Epithelial cell of prostate (primary cell): Measurements from ENCODE around the gene MATN1.

ENCODE experiments used
- DNase-seq: peaks from one replicate; pipeline ENCODE4 v3.0.0-alpha.2; 2011; ENCODE audit warnings: low read depth, low spot score
- H3K27ac ChIP-seq: fragments of 450-650 bp; 2 replicates; pipeline ENCODE4 v1.5.1; 2017; ENCODE audit warnings: mild to moderate bottlenecking

Gene MATN1

GRCh38 chr1:30724175-30724574 lies 790 bp upstream of the MATN1 start:
- no peak for DNase-seq
- H3K27ac ChIP-seq = no peak overlapping the region

- H3K27ac ChIP-seq = no peak overlapping the region
- no peak for DNase-seq
Observed at GRCh38 chr1:30721812-30722537, 1.4 kb downstream of the MATN1 start.

DNA sequence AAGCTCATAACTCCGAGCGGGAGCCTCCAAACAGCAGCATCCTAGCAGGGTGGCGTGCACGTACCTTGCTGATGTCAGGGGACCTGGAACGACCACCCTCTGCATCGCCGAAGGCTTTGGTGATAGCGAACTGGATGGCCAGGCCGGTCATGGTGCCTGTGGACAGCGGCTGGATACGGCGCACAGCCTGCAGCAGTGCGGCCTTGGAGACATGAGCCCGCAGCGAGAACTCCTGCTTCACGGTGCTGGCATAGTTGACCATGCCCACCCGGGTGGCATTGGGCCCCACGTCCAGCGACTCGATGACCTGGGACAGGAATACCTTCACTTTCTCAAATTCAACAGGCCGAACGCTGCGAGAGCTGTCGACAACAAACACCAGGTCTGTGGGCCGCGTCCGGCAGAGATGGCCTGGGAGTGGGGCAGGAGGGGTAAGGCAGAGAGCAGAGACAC lies 2.0 kb downstream of the MATN1 start:
- DNase-seq = no peak
- no peak overlapping the region for H3K27ac ChIP-seq

GRCh38 chr1:30720271-30721223 lies 2.8 kb downstream of the MATN1 start:
- no peak overlapping the region for H3K27ac ChIP-seq
- no peak for DNase-seq

- peak overlapping the region; percentile 84 for H3K27ac ChIP-seq
- DNase-seq = no peak
Observed at GRCh38 chr1:30719406-30720270, 3.7 kb downstream of the MATN1 start.

- peak overlapping the region; percentile 84 for H3K27ac ChIP-seq
- DNase-seq = peak; percentile 87
Observed at GRCh38 chr1:30718636-30719405, 4.6 kb downstream of the MATN1 start.

DNA sequence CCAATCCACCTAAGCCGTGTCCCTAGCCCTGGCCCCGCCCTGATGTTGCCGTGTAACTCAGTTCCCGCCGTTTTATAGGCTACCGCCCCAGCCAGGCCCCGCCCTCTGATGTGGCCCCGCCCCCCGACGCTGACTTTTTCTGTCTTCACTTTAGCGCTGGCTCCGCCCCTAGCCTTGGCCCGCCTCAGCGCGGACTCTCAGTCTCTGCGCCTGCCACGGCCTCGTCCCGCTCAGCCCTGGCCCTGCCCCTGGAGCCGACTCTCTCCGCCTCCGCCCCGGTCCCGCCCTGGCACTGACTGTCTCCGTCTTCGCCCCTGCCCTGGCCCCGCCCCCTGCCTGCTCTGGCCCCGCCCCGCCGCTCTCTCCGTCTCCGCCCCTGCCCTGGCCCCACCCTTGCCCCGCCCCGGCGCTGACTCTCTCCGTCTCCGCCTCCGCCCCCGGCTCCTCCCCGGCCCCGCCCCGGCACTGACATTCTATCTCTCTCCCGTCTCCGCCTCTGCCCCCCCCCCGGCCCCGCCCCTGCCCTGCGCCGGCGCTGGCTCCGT lies 5.2 kb downstream of the MATN1 start:
- H3K27ac ChIP-seq = peak overlapping the region; percentile 84
- DNase-seq = peak; percentile 75

- DNase-seq = no peak
Observed at GRCh38 chr1:30716646-30717045, 6.7 kb downstream of the MATN1 start.

DNA sequence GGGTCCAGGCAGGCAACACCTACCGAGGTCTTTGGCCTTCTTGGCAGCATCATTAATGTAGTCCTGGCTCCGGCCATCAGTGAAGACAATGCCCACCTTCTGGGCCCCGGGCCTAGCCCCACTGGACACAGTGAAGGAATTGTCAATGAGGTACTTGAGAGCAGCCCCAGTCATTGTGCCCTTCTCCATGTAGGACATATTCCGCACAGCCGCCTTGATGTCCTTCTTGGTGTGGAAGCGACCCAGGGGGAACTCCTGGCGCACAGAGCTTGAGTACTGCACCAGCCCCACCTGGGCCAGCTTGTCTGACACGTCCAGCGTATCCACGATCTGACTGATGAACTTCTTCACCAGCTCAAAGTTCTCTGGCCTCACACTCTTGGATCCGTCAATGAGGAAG lies 7.5 kb downstream of the MATN1 start:
- no peak overlapping the region for H3K27ac ChIP-seq
- DNase-seq = no peak

More at GRCh38 chr1:30716646-30717045, 6.7 kb downstream of the MATN1 start:
- no peak overlapping the region for H3K27ac ChIP-seq

DNA sequence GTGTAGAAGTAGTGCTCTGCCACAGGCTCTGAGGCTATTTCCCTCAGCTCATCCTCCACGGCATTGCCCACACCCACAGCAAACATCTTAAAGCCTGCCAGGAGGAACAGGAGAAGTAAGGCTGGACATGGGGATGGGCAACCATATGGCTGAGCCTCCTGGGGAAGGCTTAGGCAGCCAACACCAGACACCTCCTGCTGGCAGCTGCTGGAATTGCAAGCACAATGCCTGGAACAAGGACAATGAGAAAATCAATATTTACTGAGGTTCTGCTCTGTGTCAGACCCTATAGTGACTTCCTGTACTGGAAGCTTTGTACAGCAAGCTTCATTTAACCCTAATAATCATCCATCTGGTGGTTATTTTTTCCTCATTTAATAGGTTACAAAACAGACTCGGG lies 8.2 kb downstream of the MATN1 start:
- no peak for DNase-seq
- no peak overlapping the region for H3K27ac ChIP-seq

DNA sequence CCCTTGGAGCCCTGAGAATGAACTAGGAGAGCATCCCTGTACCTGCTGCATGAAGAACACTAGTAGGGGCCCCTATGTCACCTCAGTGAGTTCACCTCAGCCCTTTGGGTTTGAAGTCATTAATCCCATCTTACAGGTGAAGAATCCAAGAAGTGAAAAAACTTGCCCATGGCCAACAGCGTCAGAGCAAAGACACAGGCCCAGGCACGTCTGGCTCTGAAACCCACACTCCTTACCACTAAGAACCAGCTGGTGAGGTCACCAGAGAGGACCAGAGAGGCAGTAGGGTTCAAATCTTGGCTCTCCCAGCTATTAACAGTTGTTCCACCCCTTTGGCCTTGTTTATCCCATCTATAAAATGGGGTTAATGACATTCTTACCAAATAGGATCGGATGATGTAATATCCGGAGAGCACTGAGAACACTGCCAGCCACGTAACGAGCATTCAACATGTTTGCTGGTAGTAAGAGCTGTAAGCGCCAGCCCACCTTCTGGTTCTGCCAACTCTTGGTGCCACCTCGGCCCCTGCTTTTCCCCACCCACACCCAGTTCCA lies 8.8 kb downstream of the MATN1 start:
- DNase-seq = no peak
- H3K27ac ChIP-seq = no peak overlapping the region

- H3K27ac ChIP-seq = no peak overlapping the region
- no peak for DNase-seq
Observed at GRCh38 chr1:30714025-30714424, 9.4 kb downstream of the MATN1 start.

- no peak overlapping the region for H3K27ac ChIP-seq
- DNase-seq = no peak
Observed at GRCh38 chr1:30713311-30713710, 10.1 kb downstream of the MATN1 start.

- H3K27ac ChIP-seq = no peak overlapping the region
- DNase-seq = no peak
Observed at GRCh38 chr1:30712583-30712982, 10.8 kb downstream of the MATN1 start.

- DNase-seq = no peak
- no peak overlapping the region for H3K27ac ChIP-seq
Observed at GRCh38 chr1:30710407-30710806, 13.0 kb downstream of the MATN1 start.

GRCh38 chr1:30708361-30708728 lies 15.0 kb downstream of the MATN1 start:
- DNase-seq = no peak
- H3K27ac ChIP-seq = no peak overlapping the region

DNA sequence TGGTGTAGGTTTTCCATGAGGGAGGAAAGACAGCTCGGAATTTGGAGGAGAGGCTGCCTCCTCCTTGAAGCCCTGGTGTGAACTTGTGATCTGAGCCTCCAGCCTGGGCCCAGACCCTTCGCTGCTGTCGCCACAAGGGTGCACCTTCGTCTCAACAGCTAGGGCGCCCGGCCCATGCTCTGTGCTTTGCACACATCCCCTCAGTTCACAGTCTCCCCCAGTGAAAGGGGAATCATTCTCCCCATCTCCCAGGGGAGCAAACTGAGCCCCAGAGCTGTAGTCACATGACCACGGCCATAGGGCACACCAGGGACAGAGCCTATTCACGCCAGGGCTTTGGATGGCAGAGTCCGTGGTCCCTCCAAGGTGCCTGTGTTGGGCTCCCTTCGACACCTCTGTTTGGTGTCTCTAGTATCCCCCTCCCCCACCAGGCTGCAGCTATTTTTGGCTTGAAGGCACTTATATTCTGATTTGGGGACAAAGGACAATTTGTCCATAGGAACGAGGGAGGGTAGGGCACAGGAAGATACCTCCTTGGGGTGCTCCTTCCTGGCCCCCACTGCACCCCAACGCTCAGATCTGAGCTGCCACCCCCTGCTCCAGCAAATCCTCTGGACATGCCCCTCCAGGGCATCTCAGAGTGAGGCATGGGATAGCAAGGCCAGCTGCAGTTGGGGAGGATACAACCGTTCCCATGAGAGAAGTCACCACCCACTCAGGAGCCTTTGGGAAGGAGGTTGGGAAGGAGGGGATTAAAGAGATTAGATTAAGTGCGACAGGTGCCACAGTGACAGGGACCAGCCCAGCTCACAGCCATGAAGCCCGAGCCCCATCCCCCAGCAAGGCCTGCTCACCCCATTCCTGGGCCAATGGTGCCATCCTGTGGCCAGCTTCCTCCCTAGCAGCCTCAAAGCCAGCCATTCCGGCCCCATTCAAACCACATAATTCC lies 15.7 kb downstream of the MATN1 start:
- DNase-seq = no peak
- H3K27ac ChIP-seq = no peak overlapping the region

DNA sequence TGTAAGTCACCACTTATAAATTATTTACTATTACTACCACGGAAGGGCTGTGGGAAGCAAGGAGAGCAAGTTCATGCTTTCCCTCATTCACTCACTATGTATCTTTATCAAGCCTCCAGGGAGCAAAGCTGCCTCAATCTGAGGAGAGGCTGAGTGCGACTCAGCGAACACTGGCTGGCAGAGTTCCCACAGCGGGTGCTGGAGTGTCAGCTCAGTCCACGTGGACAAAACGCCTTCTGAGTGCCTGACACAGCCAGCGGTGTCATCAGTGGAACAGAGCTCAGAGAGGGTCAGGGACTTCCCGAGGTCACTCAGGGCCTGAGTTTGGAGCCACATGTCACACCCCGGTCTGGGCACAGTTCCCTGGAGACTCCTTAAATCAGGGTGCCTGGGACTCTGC lies 16.9 kb downstream of the MATN1 start:
- no peak for DNase-seq
- H3K27ac ChIP-seq = no peak overlapping the region
